ENCODE results near the gene POLD2.
A peak's percentile ranks its signal among the peaks of the same experiment; 100 is the strongest.

Gene POLD2

DNA sequence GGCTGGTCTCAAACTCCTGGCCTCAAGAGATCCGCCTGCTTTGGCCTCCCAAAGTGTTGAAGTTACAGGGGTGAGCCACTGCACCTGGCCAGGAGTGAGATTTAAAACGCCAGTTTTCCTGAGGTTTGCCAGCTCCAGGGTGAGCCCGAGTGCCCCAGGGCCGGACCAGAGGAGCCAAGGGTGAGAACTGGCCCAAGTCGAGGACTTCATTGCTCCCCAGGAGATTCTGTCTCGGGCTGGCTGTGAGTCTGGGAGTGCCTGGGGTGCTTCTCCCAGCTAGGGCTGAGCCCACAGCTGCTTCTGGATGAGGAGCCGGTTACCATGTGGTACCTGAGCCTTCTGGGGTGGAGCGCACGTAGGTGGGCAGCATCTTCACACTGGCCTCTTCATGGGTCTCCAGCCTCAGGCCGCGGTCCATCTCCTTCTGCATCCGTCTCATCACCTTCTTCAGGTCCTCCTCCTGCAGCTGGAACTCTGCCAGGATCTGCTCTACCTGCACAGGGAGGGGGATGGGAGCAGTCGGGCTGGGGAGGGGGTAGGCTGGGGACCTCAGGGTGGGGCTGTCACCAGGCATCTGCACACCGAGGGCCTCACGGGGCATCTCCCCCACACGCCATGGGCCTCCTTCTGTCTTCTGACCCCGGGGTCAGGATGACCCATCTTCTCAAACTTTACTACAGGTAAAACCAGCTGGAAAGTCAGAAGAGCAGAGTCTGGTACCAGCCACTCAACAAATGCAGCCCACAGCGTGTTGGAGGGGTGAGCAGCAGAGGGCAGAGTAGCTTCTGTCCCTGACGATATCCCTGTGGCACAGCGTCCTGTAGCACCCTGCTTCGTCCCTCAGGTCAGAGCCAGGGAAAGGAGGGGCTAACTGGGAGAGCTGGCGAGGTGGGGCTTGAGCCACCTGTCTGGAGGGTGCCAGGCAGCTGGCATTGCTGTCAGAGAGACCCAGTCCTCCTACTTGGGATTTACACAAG is 29.9 kb upstream of the POLD2 start:
- no peak for DNase-seq

DNA sequence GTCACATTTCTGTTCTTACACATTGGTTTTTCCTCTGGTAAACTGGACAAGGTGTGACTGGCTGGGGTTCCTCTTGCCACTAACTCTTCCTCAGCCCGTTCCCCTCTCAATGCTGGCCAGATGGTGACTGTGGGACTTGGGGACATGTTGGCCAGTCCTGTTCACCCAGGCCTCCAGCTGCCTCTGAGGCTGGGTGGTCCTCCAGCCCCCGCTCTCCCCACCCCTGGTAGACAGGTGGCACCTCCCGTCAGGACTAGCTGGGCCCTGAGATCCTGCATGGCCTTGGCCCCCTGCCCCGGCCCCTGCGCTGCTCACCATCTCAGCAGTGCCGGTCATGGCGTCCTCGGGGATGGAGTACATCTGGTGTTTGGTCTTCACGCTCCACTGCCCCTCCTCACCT is 28.6 kb upstream of the POLD2 start:
- DNase-seq, result no peak

DNA sequence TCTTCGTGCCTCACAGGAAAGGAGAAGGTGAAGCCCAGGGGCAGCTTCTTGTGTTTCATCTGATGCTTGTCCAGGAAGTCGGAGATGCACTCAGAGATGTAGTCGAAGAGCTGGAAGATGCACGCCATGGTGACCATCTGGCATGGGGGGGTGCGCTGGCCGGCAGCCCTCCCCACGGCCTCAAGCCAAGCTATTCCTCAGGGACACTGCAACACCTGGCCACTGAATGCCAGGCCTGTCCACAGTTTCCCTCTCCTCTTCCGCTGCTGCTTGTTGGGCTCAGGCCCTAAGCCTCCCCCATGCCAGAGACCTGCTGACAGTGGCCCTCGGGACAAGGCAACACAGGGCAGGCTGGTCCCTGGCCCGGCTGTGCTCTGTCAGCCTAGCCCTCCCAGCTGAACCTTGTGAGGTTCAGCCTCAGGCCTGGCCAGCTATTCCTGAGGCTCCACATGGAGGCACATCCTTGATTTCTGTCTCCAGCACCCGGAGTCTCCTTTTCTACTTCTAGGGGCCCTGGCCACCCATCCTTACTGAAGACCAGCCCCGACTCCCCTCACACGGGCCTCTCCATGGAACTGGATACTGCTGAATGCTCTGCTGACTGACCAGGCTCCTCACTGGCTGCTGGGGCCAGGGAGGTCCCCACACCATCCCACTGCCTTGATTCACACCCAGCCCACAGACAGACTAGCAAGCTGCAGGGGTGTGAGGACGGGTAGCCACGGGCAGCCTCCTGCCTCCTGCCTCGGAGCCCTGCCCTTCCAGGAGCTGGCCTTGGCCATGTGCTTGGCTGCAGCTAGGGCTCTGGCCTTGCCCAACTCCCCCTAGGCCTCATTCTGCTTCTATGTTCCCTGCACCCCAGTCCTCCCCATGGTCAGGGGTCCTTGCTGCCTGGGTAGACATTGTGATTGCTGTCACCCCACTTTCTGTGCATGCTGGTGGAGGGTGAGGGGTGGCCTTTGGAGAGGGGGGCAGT is 27.9 kb upstream of the POLD2 start:
- no peak for DNase-seq

DNA sequence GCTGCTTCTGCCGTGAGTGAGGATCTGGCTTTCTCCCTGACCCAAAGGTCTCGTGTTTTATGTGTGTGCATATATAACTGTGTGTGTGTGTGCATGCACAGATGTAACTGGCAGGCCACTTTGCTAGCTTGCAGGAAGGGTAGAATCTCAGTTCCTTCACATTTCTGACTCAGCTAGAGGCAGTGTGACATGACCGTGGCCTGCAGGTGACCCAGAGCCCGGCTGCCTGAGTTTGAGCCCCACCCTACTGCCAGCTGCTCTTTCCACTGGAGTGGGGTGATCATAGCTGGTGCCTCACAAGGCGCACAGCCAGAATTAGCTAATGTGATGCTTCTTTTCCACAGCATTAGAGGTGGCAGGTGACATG is 27.1 kb upstream of the POLD2 start:
- peak; percentile 19 for DNase-seq

DNA sequence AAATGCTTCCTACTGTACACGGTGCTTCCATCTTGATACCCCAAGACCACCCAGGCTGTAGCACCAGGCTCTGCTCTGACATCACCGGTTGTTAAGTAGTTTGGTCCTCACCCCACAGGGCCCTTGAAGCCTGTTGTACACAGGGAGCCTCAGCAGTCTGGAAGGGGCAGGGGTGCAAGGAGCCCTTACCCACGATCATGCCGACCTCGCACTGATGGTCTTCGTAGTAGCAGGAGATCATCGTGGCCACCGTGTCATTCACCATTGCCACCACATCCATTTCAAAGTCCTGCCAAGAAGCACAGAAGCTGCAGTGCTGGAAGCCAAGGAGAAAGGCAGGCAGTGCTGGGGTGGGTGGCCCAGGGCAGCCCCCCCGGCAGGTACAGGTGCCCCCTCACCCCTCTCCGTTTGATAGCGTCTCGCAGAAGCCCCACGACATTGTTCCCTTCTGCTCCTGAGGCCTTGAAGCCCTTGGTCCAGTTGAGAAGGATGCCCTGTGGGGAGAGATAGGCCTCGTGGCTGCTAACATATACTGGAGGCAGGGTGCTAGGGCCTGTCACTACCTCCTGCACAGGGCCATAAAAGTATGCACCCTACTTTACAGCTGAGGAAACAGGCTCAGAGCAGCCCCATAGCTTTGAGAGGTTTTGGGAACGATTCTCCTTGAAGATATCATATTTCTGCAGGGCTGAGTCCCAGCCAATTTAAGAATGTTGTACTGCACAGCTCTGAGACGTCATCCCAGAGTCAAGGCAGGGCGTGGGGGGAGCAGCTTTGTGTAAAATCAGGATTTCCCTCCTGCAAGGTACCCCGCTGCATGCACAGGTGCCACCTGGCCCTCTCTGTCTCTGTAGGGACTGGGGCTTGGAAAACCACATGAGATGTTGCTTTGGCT is 26.5 kb upstream of the POLD2 start:
- DNase-seq, result no peak

DNA sequence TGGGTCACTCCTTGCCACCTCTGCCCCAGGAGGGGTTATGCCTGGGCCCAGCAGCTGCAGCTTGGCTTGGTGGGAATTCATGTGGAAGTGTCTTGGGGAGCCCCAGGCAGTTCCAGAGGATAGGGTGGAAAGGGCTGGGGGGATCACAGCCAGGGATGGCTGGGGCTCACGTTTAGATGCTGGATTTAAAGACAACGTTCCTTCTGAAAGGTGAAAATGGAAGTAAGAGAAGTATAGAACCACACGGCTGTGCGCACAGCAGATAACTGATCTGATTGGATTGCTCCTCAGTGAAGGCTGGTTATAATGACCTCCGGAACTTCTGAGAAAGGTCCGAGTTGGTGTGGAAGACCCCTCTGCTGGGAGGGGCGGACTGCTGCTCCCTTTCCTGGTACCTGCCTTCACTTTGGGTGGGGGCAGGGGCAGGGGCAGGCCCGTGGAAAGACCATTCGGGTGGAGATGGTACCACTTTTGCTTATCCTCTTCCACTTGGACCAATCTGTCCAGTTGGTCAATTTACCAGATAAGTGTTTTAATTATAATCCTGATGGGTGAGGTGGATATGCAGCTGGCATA is 25.7 kb upstream of the POLD2 start:
- DNase-seq, result no peak

DNA sequence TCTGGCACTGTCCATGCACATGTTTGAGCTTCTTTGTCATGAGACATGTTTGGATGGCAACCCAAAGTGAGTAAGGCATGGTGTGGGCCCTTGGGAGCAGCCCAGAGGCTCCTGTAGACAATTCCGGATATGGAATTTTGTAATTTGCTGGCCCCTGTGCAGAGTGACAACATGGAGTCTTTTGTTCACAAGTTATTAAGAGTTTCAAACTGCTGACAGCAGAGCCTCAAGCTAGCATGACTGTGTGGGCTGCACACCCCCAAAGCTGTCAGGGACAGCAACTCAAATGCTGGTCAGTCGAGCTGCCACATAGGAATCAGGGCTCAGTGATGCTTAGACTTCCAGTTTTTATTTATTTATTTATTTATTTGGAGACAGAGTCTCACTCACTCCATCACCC is 24.8 kb upstream of the POLD2 start:
- no peak for DNase-seq

DNA sequence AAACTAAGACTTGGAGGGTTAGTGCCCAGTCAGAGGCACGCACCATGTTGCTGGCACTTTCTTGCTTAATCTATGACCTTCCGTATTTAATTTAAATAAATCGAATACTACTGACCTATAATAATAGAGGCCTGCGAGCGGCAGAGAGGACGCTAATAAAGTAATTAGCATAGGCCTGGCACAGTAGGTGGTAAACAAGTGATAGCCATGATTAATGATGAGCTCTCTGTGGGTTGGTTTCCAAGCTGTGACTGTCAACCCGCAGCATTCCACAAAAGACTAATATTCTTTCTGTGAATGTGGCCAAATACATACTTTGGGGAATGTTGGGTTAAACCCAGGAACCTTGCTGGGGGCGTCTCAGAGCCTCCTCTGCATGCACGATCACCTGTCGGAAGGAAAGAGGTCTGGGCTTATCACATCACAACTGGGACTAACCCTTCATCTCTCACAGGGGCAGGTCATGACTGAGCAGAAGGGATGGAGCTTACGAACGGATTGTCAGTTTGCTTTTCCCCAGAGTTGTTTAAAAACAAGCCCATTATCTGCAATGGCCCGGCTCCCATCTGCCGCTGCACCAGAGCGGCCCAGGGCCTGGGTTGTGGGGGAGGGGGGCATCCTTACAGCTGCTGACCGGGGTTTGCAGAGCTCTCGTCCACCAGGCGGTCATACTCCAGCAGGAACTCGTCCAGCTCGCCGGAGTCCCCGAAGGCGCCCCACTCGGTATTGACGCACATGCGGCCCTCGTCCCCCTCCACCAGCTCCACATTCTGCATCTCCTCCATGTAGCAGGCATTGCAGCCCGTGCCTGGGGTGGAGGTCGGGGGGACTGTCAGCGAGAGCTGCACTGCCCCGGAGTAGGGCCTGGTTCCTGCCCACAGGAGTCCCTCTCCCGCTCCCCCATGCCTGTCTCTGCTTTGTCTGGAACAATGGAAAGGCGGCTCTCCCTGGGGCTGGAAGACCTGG is 24.0 kb upstream of the POLD2 start:
- DNase-seq, result no peak

DNA sequence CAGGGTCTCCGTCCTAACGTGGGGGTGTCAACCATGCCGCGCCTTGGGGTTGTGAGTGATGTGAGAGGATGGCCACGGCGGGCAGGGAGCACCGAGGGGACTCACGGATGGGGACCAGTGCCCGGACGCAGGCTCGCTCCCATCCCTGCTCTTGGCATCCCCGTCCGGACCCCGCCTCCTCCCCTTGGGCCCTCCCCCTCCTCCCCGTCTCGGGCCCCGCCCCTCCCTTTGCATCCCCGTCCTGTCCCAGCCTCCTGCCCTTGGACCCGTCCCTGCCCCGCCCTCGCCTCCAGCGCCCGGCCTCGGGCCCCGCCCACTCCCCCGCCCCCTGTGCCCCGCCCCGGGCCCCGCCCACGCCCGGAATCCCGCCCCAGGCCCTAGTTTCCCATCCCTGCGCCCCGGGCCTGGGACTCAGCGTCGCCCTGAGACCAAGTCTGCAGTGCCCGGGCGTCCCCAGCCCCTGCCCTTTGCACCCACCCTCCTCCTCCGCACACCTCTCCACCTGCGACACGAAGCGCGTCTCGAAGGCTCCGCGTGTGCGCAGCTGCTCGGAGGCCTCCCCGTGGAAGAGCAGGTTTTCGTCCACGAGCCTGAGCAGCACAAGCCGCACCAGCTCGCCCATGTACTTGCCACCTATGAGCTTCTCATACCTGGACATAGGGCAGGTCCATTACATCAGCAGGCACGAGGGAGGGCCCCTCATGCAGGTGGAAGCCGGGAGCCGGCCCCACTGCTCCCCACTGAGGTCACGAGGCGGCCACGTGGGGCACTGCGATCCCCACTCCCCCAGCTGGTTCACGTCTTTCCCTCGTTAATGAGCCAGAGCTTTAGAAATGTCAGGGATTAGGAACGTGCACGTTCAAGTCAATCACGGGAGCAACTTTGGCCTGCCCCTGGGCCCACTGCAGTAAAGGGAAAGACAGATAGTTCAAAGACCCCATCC is 22.9 kb upstream of the POLD2 start:
- no peak for DNase-seq

DNA sequence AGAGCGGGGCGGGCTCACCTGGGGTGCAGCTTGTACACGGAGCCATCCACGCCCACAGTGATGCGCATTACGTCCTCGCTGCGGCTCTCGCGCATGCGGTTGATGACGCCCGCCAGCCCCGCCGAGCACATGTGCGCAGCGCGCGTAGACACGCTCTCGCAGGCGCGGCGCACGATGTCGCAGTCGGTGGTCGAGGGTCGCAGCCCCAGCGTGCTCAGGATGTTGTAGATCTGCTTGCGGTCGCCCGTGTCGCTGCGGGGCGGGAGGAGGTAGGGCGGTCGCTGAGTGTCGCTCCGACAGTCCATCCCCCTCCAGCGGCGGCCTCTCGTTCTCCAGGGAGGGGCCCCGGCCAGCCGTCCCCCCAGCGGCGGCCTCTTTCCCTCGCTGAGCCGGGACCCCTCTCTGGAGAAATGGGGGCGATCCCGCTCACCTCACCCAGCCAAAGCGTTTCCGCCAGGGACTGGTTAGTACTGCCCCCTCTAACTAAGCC is 22.2 kb upstream of the POLD2 start:
- no peak for DNase-seq

DNA sequence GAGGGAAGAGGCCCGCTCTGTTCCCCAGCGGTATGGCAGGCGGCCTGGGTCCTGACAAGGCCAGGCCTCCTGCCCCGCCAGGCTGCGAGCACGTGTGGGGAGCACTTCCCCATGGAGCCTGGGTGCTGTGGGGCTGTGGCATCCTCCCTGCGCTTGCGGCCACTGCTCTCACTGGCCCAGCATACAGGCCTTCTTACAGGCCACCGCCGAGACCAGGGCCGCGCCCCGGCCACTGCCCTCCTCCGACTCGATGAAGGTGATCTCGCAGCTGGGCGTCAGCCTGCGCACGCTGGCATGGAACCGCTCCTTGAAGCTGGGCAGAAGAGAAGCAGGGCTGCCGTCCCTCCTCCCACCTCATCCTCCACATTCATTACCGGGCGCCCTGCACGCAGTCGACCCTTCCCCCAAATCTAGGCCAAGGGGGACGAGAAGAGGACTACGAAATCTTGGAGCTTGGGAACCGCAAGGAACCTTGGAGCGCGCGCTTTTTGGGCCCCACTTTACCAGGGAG is 21.7 kb upstream of the POLD2 start:
- no peak for DNase-seq

GRCh38 chr7:44144426-44144967 is 21.1 kb upstream of the POLD2 start:
- no peak for DNase-seq

GRCh38 chr7:44143646-44144250 is 20.4 kb upstream of the POLD2 start:
- no peak for DNase-seq

GRCh38 chr7:44142028-44142427 is 18.7 kb upstream of the POLD2 start:
- DNase-seq, result no peak

DNA sequence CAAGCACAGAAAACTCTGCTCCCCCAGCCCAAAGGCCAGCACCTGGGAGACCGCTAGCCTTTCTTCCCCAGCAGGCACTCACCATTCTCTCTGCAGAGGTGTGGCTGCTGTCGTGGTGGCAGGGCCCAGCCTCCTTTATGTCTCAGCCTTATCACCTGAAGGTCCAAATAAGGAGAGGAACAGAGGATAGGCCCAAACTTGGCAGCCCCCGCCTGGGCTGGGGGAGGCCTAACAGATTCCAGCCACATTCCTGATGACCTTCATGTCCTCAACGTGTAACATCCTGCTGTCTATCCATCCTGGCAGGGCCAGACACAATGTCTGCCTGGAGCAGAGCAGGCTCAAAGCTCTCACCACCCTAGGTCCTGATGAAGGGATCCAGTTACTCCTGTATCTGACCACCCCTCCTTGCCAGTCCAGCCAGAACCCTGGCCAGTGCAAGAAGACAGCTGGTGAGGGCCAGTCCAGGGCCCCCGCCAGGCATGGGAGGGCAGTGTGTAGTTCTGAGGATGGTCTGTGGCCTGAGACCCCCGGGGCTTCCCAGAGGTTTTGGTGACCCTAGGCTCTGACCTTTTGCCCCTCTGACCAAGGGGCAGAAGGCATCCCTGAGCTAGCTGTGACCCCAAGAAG is 18.0 kb upstream of the POLD2 start, which contains the start of gene MYL7:
TSS of gene MYL7 (minus strand) at position 112 of the 630 bp plus-strand sequence. CDS start at position 85, 27 bp downstream.
- no peak for DNase-seq

DNA sequence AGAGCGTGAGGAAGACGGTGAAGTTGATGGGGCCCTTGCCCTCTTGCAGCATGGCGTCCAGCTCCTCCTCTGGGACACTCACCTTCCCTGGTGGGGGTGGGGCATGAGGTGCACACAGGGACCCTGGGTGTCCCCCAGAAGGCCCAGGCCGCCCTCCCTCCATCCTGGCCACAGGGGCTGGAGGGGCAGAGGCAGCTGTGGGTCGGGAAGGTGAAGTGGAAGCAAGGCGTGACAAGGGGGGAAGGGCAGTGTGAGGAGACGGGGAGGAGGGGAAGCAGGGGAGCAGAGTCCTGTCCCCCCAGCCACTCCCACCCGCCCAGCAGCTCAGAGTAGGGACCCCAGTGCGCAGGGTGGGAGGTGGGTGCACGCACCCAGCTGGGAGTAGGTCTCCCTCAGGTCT is 17.0 kb upstream of the POLD2 start:
- DNase-seq, result no peak

DNA sequence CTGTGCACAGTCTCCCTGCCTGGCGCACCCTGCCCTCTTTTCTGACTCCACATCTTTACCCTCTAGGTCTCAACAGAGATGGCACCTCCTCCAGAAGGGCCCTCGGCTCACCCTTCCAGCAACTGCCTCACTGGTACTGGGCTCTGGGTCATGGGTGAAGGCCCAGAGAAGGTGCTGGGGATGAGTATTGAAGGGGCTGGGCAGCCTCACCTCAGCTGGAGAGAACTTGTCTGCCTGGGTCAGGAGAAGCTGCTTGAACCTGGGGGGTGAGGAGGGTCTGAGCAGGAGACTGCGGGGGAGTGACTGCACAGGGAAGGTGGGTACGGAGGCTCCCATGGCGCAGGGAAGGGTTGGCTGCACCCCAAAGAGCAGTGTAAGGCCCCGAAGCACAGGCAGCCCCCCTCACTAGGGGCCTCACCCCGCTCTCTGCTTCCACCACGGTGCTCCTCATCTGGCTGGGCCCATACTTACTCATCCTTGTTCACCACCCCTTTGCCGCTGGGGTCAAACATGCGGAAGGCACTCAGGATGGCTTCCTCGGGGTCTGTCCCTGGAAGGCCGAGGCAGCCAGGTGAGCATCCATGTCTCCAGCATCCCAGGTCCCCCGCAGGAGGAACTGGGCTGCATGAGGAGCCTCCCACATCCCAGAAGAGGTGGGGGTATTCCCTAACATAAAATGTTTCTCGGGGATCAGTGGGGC is 16.1 kb upstream of the POLD2 start:
- DNase-seq, result no peak
